DOHH2 (cell line): Measurements from ENCODE around the gene WLS.

Source experiments
- H3F3A ChIP-seq: fragments of 200-600 bp; sonication (generic), shearing (Covaris generic); 2 replicates; pipeline ENCODE4 v1.6.0; 2016; ENCODE audit warnings: antibody characterized with exemption, mild to moderate bottlenecking; ENCODE audit not compliant: control insufficient read depth, insufficient read depth
- H3K27ac ChIP-seq: fragments of 200-600 bp; sonication (generic); 2 replicates; pipeline ENCODE4 v1.5.1; 2014; ENCODE audit warnings: low read depth, mild to moderate bottlenecking, low read length, moderate library complexity
- H3K27me3 ChIP-seq: fragments of 200-600 bp; sonication (generic); 2 replicates; pipeline ENCODE4 v1.6.1; 2014; ENCODE audit warnings: mild to moderate bottlenecking, low read length, mixed read lengths; ENCODE audit not compliant: control insufficient read depth
- H3K36me3 ChIP-seq: fragments of 200-600 bp; sonication (generic); 2 replicates; pipeline ENCODE4 v1.6.1; 2014; ENCODE audit warnings: mild to moderate bottlenecking, low read length, moderate library complexity, mixed read lengths; ENCODE audit not compliant: control insufficient read depth
- H3K4me1 ChIP-seq: fragments of 200-600 bp; sonication (generic); 2 replicates; pipeline ENCODE4 v1.6.1; 2014; ENCODE audit warnings: mild to moderate bottlenecking, low read length, mixed read lengths; ENCODE audit not compliant: control insufficient read depth
- H3K4me2 ChIP-seq: fragments of 200-600 bp; sonication (generic); 2 replicates; pipeline ENCODE4 v1.6.0; 2014; ENCODE audit warnings: mild to moderate bottlenecking, low read length, moderate library complexity
- H3K4me3 ChIP-seq: fragments of 200-600 bp; sonication (generic); 2 replicates; pipeline ENCODE4 v1.5.1; 2014; ENCODE audit warnings: mild to moderate bottlenecking, low read length, mixed read lengths
- H3K79me2 ChIP-seq: fragments of 200-600 bp; sonication (generic); 2 replicates; pipeline ENCODE4 v1.6.1; 2014; ENCODE audit warnings: mild to moderate bottlenecking, low read length, mixed read lengths; ENCODE audit not compliant: control insufficient read depth
- H3K9me2 ChIP-seq: fragments of 200-600 bp; sonication (generic); replicated peaks from 2 replicates; pipeline ENCODE4 v1.6.1; 2014; ENCODE audit warnings: mild to moderate bottlenecking, low read length, mixed read lengths; ENCODE audit not compliant: control insufficient read depth
- H3K9me3 ChIP-seq: fragments of 200-600 bp; sonication (generic); 2 replicates; pipeline ENCODE4 v1.6.1; 2014; ENCODE audit warnings: antibody characterized with exemption, low read length, mixed read lengths; ENCODE audit not compliant: control insufficient read depth, insufficient read depth
- H4K20me1 ChIP-seq: fragments of 200-600 bp; sonication (generic); 2 replicates; pipeline ENCODE4 v1.6.0; 2014; ENCODE audit warnings: low read depth, mild to moderate bottlenecking, antibody characterized with exemption, low read length, moderate library complexity; ENCODE audit not compliant: control insufficient read depth, insufficient read depth
- CTCF ChIP-seq: fragments of 200-600 bp; sonication (generic); IDR thresholded peaks from one replicate; pipeline ENCODE4 v1.5.1; 2014; ENCODE audit warnings: antibody characterized with exemption, mild to moderate bottlenecking, low read depth, low read length; ENCODE audit not compliant: poor library complexity, severe bottlenecking
- EZH2phosphoT487 ChIP-seq: fragments of 200-600 bp; sonication (generic); IDR thresholded peaks from 2 replicates; pipeline ENCODE4 v1.6.1; 2017; ENCODE audit warnings: borderline replicate concordance, mild to moderate bottlenecking, antibody characterized with exemption, low read length, moderate library complexity, mixed read lengths

The WLS gene

GRCh38 chr1:68232289-68233148 lies at the start of gene WLS:
TSS of gene WLS (minus strand) at chr1:68232523. CDS start at chr1:68232299, 224 bp downstream.
- no peak within 1 kb of the TSS for H3K27ac ChIP-seq

GRCh38 chr1:68280286-68280685 lies 48.0 kb upstream of the WLS start:
- no peaks in the 10 kb centered on the region for H3K9me3 ChIP-seq
- no peaks in the 10 kb centered on the region for H3K27me3 ChIP-seq
- no peak overlapping the region for H3K4me3 ChIP-seq
- no peak for TF ChIP-seq CTCF
- no peak for TF ChIP-seq EZH2phosphoT487
- H3K4me1 ChIP-seq: no peaks in the 10 kb centered on the region
- no peak overlapping the region for H3K4me2 ChIP-seq
- H3K79me2 ChIP-seq: no peaks in the 10 kb centered on the region
- no peaks in the 10 kb centered on the region for H3F3A ChIP-seq
- H3K36me3 ChIP-seq: no peaks in the 10 kb centered on the region
- no peak overlapping the region for H3K27ac ChIP-seq
- H4K20me1 ChIP-seq: no peaks in the 10 kb centered on the region
- no peaks in the 10 kb centered on the region for H3K9me2 ChIP-seq

More at GRCh38 chr1:68232289-68233148, at the start of gene WLS:
- Histone ChIP-seq H3K4me1 (no peaks in the 10 kb centered on the region), H3K36me3 (no peaks in the 10 kb centered on the region), H3K79me2 (no peaks in the 10 kb centered on the region), H3F3A (no peaks in the 10 kb centered on the region), H3K4me2 (0 out of 2 replicates have a peak within 1 kb of the TSS, but pooled peaks have one; percentile 27), H3K27me3 (peaks cover 27% of the 10 kb centered on the region), H3K4me3 (no peak within 1 kb of the TSS), H3K9me3 (no peaks in the 10 kb centered on the region), H3K9me2 (no peaks in the 10 kb centered on the region), H4K20me1 (no peaks in the 10 kb centered on the region)
- TF ChIP-seq CTCF (no peak), EZH2phosphoT487 (no peak)

- H3K27me3 ChIP-seq: no peaks in the 10 kb centered on the region
- H3K27ac ChIP-seq: no peak overlapping the region
- H3K4me2 ChIP-seq: no peak overlapping the region
- no peaks in the 10 kb centered on the region for H3K36me3 ChIP-seq
- H4K20me1 ChIP-seq: no peaks in the 10 kb centered on the region
- H3F3A ChIP-seq: no peaks in the 10 kb centered on the region
- no peak overlapping the region for H3K4me3 ChIP-seq
- H3K9me2 ChIP-seq: no peaks in the 10 kb centered on the region
- no peaks in the 10 kb centered on the region for H3K4me1 ChIP-seq
- H3K79me2 ChIP-seq: no peaks in the 10 kb centered on the region
- no peaks in the 10 kb centered on the region for H3K9me3 ChIP-seq
- TF ChIP-seq CTCF (no peak), EZH2phosphoT487 (no peak)
Measured at GRCh38 chr1:68279846-68280245, 47.5 kb upstream of the WLS start.
